OCI-LY7 (cell line): ENCODE data around the gene PPP3CA.

Experiments used
- EZH2phosphoT487 ChIP-seq: fragments of 200-600 bp; sonication (generic); IDR thresholded peaks from 2 replicates; pipeline ENCODE4 v1.6.1; 2018; ENCODE audit warnings: low read depth, borderline replicate concordance, mild to moderate bottlenecking, mixed run types, antibody characterized with exemption, low read length, moderate library complexity, mixed read lengths
- TF ChIP-seq, protein P1 (sequence below): fragments of 200-600 bp; sonication (generic); conservative IDR thresholded peaks from 2 replicates; pipeline ENCODE4 v1.5.1; 2014; ENCODE audit warnings: mild to moderate bottlenecking, antibody characterized with exemption, low read length, moderate library complexity, mixed read lengths

DNA sequence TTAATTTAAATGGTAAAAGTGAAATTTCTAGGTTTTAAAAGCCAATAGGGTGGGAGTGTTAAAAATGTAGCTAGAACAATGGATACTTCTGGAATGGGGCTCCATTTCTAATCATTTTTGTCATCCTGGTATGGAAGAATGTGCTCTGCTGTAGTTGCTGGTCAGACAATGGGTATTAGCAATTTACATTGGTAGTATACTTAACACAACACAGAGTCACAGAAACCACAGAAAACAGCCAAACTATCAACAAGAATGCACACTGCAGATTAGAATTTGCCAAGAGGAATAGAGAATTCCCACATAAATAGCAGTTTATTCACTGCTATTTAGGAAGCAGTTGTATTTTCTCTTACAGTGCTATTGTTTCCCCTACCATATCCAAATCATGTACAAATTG, 319.6 kb downstream of the PPP3CA start:
- TF ChIP-seq, protein P1, sequence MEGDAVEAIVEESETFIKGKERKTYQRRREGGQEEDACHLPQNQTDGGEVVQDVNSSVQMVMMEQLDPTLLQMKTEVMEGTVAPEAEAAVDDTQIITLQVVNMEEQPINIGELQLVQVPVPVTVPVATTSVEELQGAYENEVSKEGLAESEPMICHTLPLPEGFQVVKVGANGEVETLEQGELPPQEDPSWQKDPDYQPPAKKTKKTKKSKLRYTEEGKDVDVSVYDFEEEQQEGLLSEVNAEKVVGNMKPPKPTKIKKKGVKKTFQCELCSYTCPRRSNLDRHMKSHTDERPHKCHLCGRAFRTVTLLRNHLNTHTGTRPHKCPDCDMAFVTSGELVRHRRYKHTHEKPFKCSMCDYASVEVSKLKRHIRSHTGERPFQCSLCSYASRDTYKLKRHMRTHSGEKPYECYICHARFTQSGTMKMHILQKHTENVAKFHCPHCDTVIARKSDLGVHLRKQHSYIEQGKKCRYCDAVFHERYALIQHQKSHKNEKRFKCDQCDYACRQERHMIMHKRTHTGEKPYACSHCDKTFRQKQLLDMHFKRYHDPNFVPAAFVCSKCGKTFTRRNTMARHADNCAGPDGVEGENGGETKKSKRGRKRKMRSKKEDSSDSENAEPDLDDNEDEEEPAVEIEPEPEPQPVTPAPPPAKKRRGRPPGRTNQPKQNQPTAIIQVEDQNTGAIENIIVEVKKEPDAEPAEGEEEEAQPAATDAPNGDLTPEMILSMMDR: no peak
- no peak for TF ChIP-seq EZH2phosphoT487
